Effector CD8-positive, alpha-beta T cell (primary cell): ENCODE results near the gene ITGB6.

Source experiments
- DNase-seq: peaks from one replicate; lab custom pipeline; 2025; lab: John Stamatoyannopoulos, UW

The ITGB6 gene

GRCh38 chr2:160051371-160051800 is 148.7 kb downstream of the ITGB6 start:
- no peak for DNase-seq

GRCh38 chr2:160050147-160050546 is 149.9 kb downstream of the ITGB6 start:
- no peak for DNase-seq
